Measurements from ENCODE around the gene RORB.

Gene RORB

DNA sequence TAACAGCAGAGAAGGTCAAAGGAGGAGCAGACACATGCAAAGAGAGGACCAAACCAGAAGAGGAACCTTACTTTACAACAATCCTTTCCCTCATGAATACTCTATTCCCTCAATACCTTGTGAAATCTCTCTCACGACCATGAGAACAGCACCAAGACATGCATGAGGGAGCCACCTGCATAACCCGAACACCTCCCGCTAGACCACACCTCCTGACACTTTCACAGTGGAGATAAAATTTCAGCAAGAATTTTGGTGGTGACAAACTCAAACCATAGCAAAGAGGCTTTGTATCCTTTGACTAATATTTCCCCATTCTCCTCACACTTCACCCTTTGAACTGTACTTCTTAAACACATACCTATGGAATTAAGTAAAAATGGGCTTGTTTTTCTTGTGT, 101.7 kb downstream of the RORB start:
- DNase-seq (ENCODE audit: low read depth): no peak

DNA sequence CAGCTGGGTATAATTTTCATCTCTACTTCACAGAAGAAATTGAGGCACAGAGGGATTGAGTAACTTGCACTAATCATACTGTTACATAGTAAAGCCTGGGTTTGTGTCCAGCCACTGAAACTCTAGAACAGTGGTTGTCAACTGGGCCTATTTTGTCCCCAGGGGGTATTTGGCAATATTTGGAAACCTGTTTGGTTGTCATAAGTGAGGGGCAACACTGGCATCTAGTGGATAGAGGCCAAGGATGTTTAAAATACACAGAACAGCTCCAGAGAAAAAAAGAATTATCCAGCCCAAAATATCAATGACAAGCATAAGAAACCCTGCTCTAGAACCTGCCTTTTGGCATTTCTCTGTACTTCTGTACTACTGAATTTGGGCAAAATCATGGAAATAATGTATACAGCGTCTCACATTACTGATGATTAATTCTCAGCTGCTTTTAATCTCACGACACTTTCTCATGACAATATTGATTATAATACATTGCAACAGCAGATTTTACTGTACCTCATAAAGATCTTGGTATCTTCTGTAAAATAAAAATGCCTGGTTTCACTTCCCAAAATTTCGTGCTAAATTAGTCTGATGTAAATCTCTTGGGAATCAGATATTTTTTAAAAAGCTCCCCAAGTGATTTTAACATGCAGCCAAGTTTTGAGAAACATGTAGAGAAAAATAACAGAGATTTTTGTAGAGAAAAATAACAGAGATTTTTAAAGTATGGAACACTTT, 112.7 kb downstream of the RORB start:
- no peak for DNase-seq (ENCODE audit: low read depth)

DNA sequence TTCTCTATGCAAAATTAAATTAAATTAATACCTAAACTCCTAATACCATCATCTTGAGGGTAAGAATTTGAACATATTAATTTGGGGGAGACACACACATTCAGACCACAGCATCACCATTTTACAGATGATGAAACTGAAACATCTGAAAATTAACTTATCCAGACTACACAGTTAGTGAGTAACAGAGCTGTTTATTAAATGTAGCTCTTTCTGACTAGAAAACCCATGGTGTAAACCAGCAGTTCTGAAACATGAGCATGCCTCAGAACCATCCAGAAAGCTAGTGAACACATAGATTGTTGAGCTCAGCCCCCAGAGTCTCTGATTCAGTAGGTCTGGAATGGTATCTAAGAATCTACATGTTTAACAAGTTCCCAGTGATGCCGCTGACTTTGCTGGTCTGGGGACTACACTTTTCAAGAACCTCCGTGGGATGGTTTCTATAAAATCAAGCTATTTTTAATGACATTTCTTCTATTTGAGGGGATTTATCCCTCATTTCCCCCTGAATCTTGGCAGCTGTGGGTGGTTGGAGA, 113.5 kb downstream of the RORB start:
- no peak for DNase-seq (ENCODE audit: low read depth)

DNA sequence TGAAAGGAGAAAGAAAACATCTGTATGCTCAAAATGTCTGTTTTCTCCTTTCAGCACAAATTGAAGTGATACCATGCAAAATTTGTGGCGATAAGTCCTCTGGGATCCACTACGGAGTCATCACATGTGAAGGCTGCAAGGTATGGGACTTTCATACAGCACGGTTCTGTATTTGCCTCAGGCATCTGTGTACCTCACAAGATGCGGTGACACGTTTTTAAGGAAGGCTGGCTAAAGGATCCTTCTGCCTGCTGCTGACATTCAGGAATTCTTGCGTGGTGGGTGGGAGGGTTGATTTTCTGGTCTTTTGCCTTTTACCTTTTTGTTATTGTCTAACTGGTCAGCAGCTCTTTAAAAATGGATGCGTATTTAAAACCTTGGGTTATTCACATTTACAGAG, 133.1 kb downstream of the RORB start:
- DNase-seq (ENCODE audit: low read depth): no peak

- DNase-seq (ENCODE audit: low read depth): no peak
Measured at GRCh38 chr9:74639112-74639511, 142.0 kb downstream of the RORB start.

- DNase-seq (ENCODE audit: low read depth): no peak
Measured at GRCh38 chr9:74642376-74642775, 145.2 kb downstream of the RORB start.

DNA sequence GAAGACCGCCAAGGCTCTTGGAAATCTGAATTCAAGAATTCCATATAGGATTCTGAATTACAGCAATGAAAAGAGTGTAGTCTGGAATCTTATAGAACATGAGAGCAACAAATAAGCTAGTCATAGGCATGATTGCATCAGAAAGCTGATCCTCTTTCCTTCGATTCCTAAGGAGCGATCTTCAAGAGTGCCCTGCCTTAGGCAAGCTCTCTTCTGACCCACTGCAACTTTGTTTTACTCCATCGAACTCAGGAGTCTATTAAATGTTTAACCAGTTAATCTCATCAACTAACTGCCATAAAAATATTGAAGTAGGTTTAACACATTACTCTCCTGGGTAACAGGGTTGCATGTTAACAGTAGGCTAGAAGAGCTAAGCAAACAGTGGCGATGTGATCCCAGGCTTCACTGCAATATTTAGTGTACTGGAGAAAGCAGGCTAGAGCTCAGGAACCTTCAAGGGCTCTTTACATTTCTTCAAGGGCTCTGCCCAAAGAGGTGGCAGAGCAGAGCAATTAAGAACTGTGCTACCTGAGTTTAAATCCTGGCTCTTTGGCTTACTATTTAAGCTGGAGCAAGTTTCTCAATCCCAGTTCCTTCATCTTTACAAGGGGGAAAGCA, 146.3 kb downstream of the RORB start:
- DNase-seq (ENCODE audit: low read depth): no peak

DNA sequence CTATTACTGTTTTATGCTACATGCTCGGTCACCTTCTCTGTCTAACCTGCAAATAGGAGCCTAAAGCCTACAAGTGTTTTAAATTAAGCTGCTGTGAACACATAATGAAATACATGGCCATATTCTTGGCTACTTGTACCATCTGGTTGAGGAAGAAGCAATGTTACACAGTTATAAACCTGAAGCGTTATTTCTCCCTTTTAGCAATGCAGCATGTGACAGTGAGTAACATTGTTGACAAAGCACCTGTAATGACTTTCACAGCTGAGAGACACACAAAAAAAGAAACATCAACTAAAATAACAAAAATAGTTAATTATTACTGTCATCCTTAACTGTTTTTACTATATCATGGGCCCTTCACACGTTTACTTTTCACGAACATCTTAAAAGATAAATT, 146.9 kb downstream of the RORB start:
- DNase-seq (ENCODE audit: low read depth): no peak

- DNase-seq (ENCODE audit: low read depth): no peak
Measured at GRCh38 chr9:74645007-74645639, 148.0 kb downstream of the RORB start.

DNA sequence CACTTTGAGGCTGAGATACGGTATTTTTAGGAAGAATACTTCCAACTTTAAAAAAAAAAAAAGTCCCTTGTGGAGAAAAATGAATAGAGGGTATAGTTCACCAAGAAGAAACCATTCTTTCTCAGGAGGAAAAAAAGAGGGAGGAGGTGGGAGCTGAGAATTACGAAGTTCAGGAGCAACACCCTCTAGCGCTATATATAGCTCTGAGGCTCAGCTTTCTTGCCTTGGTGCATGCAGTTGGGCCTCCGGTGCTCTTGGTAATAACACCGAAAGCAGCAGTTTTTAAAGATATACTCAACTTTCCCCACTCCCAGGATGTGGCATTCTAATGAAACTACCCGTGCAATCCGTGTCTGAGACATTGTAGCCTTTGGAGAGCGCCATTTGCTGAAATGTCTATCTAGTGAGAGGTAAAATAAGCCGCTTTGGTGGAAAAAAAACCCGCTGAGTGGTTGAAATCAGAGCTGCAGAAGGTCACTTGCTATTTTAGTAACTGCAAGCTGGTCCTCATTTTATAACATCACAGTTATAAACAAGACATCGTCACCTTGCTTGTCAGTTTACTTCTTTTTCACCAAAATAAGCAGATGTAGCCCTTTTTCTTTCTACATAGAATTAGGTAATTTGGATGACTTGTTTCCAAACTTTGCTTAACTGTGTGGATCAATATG, 156.4 kb downstream of the RORB start:
- DNase-seq (ENCODE audit: low read depth): no peak

- no peak for DNase-seq (ENCODE audit: low read depth)
Measured at GRCh38 chr9:74662674-74663073, 165.5 kb downstream of the RORB start.

DNA sequence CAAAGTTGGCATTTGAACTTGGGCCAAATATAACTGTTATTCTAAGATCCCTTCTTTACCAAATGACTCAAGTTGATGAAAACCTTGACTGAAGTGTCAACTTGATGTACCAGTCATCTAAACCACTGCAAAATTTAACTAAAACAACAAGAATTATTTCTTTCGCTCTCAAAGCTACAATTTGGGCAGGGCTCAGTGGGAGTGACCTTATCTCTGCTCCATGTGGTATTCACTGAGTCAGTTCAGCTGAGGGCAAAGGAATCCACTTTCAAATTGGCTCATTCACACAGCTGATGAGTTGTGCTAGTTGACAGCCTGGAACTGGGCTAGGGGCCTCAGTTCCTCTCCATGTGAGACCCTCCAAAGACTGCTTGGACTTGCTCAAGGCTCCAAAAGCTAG, 166.3 kb downstream of the RORB start:
- no peak for DNase-seq (ENCODE audit: low read depth)

GRCh38 chr9:74666625-74667316, 169.6 kb downstream of the RORB start:
- DNase-seq (ENCODE audit: low read depth): no peak

- no peak for DNase-seq (ENCODE audit: low read depth)
Measured at GRCh38 chr9:74672237-74672636, 175.1 kb downstream of the RORB start.

GRCh38 chr9:74674077-74674476, 176.9 kb downstream of the RORB start:
- DNase-seq (ENCODE audit: low read depth): no peak

GRCh38 chr9:74681906-74682305, 184.8 kb downstream of the RORB start:
- no peak for DNase-seq (ENCODE audit: low read depth)

DNA sequence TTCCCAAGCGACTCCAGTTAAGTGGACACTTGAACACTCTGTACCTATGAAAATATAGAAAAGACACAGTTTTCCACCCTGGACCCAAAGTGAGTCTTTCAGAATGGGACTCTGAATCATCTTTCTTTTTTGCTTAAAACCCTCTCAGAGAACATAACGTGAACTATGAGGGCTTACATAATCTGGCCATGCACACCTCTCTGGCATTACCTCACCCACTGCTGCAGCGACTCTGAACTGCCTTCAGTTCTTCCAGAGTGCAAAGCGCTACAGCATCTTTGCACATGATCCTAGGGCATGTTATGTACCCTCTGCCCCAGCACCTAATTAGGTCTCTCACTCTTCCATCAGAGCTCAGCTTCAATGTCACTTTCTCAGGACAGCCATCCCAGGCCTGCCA, 186.2 kb downstream of the RORB start:
- no peak for DNase-seq (ENCODE audit: low read depth)

DNA sequence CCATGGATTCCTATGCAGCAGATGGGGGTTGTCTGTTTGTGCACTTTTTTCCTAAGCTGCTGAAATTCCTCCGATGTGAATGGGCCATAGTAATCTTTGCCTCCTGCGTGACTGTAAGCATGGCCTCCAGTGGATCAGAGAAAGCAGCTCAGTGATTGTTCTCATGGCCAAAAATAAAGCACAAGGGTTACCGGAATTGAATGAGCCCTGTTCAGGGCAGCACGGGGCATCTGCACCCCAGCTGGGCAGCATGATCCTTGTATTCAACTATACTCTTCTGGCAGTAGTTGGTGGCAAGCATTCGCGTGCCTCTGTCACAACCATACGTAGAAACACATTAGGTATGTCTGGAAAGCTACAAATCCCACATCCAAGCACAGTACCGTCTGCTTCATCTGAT, 193.9 kb downstream of the RORB start:
- no peak for DNase-seq (ENCODE audit: low read depth)

DNA sequence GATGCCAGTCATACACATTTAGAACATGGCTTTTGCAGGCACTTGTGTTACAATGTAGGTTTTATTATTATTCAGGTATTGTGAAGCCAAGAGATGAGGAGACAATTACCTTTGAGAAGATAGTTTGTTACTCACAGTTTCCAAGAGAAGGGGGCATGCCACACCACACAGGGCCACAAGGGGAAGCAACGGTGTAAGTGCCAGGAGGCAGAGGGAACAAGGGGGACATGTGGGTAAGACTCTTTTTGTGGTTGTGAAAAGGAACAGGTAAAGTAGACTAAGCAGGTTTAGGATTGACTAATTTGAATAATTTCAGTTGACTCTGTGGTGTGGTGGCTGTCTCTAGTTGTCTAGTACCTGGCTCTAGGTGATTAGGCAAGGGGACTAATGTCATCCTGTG, 199.4 kb downstream of the RORB start:
- no peak for DNase-seq (ENCODE audit: low read depth)

- DNase-seq (ENCODE audit: low read depth): no peak
Measured at GRCh38 chr9:74697535-74697934, 200.4 kb downstream of the RORB start.

DNA sequence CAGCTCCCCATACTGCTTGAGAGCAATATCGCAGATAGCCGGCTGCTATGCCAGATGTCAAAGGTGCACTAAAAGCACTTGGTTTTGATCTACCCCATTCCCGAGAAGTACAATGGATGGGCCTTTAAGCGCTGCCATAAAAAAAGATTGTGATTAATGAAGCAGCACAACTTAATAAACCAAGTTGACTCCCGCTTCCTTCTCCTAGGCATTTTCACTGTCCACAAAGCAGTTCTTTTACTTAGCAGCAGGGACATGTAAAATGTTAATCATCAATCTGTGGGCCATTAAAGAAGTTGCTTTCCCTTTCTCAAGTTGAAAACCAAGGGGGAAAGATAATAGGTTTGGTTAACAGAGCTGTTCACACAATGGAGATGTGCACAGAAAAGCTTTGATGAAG, 214.2 kb downstream of the RORB start:
- DNase-seq (ENCODE audit: low read depth): no peak

- DNase-seq (ENCODE audit: low read depth): no peak
Measured at GRCh38 chr9:74718709-74719108, 221.6 kb downstream of the RORB start.

Measured in activated T-cell treated with anti-CD3 and anti-CD28 coated beads for 48 hours (primary cell).